B cell (primary cell): ENCODE measurements around the gene ADAMTS20. TPM values are rescaled to one million over a fixed set of nuclear protein-coding genes. Genes with fewer than 3 reads are reported as not detected.

Experiments
- ATAC-seq: fragments of 200-7000 bp; cut with Tn5 transposase; one replicate; pipeline ENCODE4 v1.10.0; 2021; ENCODE audit warnings: low read depth, mild to moderate bottlenecking, moderate number of reproducible peaks, moderate library complexity
- CTCF ChIA-PET: fragments of 350-600 bp; sonication (Branson Sonifier 250); formaldehyde crosslinking; loops from one replicate; lab custom pipeline; 2021; ENCODE audit warnings: antibody characterized with exemption, inconsistent platforms; lab: Charles Lee
- POLR2A ChIA-PET: fragments of 350-600 bp; sonication (Branson Sonifier 250); formaldehyde crosslinking; loops from one replicate; lab custom pipeline; 2021; ENCODE audit warnings: antibody characterized with exemption; lab: Charles Lee
- DNase-seq: peaks from one replicate; pipeline ENCODE4 v3.0.0; 2013
- H2AFZ ChIP-seq: 2 replicates; pipeline ENCODE4 v1.6.1; 2012; ENCODE audit warnings: mild to moderate bottlenecking, low read depth, low read length; ENCODE audit not compliant: insufficient read depth, poor library complexity, severe bottlenecking
- H3K27ac ChIP-seq, 2 donors: 1 replicate in 1 of 2; 2 replicates in 1 of 2; pipeline ENCODE4 v1.5.1; 2012 to 2013; ENCODE audit warnings: low read length in 2 of 2, mild to moderate bottlenecking in 2 of 2, moderate library complexity in 1 of 2
- H3K27me3 ChIP-seq, 4 experiments: fragments of 200-600 bp in 1 of 4; sonication (generic) in 1 of 4; replicated peaks in 1 of 4; 1 replicate in 2 of 4; 2 replicates in 2 of 4; pipeline versions ENCODE4 v1.6.1 to v1.7.0; 2013 to 2016; ENCODE audit warnings: low read length in 3 of 4, mild to moderate bottlenecking in 2 of 4, mixed read lengths in 1 of 4, moderate library complexity in 1 of 4; ENCODE audit not compliant: insufficient read depth in 4 of 4, control insufficient read depth in 3 of 4; ENCODE audit errors: control extremely low read depth in 1 of 4
- H3K36me3 ChIP-seq, 2 experiments: replicated peaks in 1 of 2; 1 replicate in 1 of 2; 2 replicates in 1 of 2; pipeline versions ENCODE4 v1.6.1 to v1.7.1; 2013; ENCODE audit warnings: low read length in 1 of 2; ENCODE audit not compliant: insufficient read depth in 2 of 2, control insufficient read depth in 1 of 2; ENCODE audit errors: control extremely low read depth in 1 of 2, extremely low read depth in 1 of 2
- H3K4me1 ChIP-seq, 2 donors: fragments of 200-600 bp in 1 of 2; sonication (generic) in 1 of 2; 1 replicate in 1 of 2; 2 replicates in 1 of 2; pipeline versions ENCODE4 v1.5.1 to v1.6.1; 2013 to 2017; ENCODE audit warnings: low read length in 2 of 2; ENCODE audit not compliant: control insufficient read depth in 2 of 2, insufficient read depth in 2 of 2
- H3K4me2 ChIP-seq: replicated peaks from 2 replicates; pipeline ENCODE3; 2012; ENCODE audit warnings: mild to moderate bottlenecking, low read depth, low read length; ENCODE audit not compliant: poor library complexity, severe bottlenecking
- H3K4me3 ChIP-seq, 5 experiments: fragments of 200-600 bp in 1 of 5; sonication (generic) in 1 of 5; 1 replicate in 3 of 5; 2 replicates in 2 of 5; pipeline versions ENCODE4 v1.5.1 to v1.7.0; 2011 to 2016; ENCODE audit warnings: low read length in 4 of 5, mild to moderate bottlenecking in 4 of 5, low read depth in 2 of 5, control low read depth in 1 of 5, moderate library complexity in 1 of 5; ENCODE audit not compliant: insufficient read depth in 1 of 5; ENCODE audit errors: control extremely low read depth in 1 of 5, extremely low read depth in 1 of 5
- H3K79me2 ChIP-seq: fragments of 200-600 bp; sonication (generic); one replicate; pipeline ENCODE4 v1.6.0; 2016; ENCODE audit warnings: low read length; ENCODE audit not compliant: control insufficient read depth, insufficient read depth
- H3K9ac ChIP-seq: fragments of 200-600 bp; sonication (generic); 2 replicates; pipeline ENCODE4 v1.6.1; 2017; ENCODE audit warnings: mild to moderate bottlenecking, low read length, moderate library complexity
- H3K9me3 ChIP-seq, 3 donors: one replicate each; pipeline versions ENCODE4 v1.6.1 to v1.7.1; 2013; ENCODE audit warnings: low read length in 2 of 3; ENCODE audit not compliant: control insufficient read depth in 2 of 3, insufficient read depth in 1 of 3; ENCODE audit errors: control extremely low read depth in 1 of 3
- H4K20me1 ChIP-seq: 2 replicates; pipeline ENCODE4 v1.6.0; 2012; ENCODE audit warnings: mild to moderate bottlenecking, low read length; ENCODE audit not compliant: insufficient read depth, control insufficient read depth, poor library complexity, severe bottlenecking
- H3K27ac Mint-ChIP-seq: one replicate; pipeline ENCODE4 v1.8.0; 2021; ENCODE audit warnings: mixed read lengths
- H3K27me3 Mint-ChIP-seq: one replicate; pipeline ENCODE4 v1.8.0; 2021; ENCODE audit warnings: mixed read lengths
- H3K4me1 Mint-ChIP-seq: one replicate; pipeline ENCODE4 v1.8.0; 2021; ENCODE audit warnings: mixed read lengths
- H3K4me3 Mint-ChIP-seq: one replicate; pipeline ENCODE4 v1.8.0; 2021; ENCODE audit warnings: mixed read lengths
- H3K9me3 Mint-ChIP-seq: one replicate; pipeline ENCODE4 v1.8.0; 2022; ENCODE audit warnings: mixed read lengths; ENCODE audit not compliant: insufficient read depth
- CTCF ChIP-seq: fragments of 200-600 bp; IDR thresholded peaks from one replicate; pipeline ENCODE4 v1.8.0; 2022; ENCODE audit warnings: antibody characterized with exemption, mild to moderate bottlenecking
- EZH2 ChIP-seq: IDR thresholded peaks from 2 replicates; pipeline ENCODE4 v1.6.1; 2012; ENCODE audit warnings: borderline replicate concordance, low read depth, mild to moderate bottlenecking, moderate library complexity, low read length; ENCODE audit not compliant: insufficient read depth, poor library complexity, severe bottlenecking
- WGBS: methylation state at CpG from one replicate; pipeline ENCODE4 v1.1.5; 2013; ENCODE audit warnings: missing lambda C conversion rate; ENCODE audit not compliant: insufficient coverage; 5-methylcytosine and 5-hydroxymethylcytosine counted together
- intact Hi-C: fragments of 100-400 bp; cut with micrococcal nuclease; formaldehyde crosslinking; loops from one replicate; pipeline ENCODE4 v1.10.0; 2022
- polyA plus RNA-seq: library from polyadenylated mRNA; depleted of rRNA; stranded (reverse); fragments of >200 nt; gene quantifications from 2 replicates; pipeline ENCODE4 v1.2.3, GENCODE V29; 2012
- total RNA-seq, 2 donors: library from RNA; stranded (reverse); fragments of 120-200 nt in 1 of 2; gene quantifications; 1 replicate in 1 of 2; 2 replicates in 1 of 2; pipeline versions ENCODE4 v1.2.3 to v1.2.4, GENCODE V29; 2013 to 2022

The ADAMTS20 gene
- total and polyA plus RNA-seq, 2 donors (not counting 1 experiment from before 2014, with no cell fraction given) = not detected

DNA sequence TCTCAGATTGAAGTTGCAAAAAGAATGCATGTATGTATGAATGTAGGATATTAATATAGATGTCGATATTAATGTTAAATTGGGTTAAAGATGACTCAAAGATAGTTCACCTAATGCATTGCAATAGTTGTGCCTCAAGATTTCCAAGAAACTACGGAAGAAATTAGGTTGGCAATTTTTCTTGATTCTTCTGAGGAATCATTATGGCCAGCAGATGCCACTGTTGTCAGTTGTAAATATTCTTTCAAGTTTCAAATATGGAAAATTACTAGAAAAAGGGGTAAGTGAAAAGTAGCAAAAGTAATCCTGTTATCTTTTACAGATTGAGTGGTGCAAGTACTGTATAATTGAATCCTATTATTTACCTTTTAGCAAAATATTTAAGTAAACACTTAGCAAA lies 202.1 kb downstream of the ADAMTS20 start:
- no peak for TF ChIP-seq CTCF
- Histone ChIP-seq H3K36me3 (no peaks in the 10 kb centered on the region), H3K4me2 (no peak overlapping the region), H2AFZ (no peak overlapping the region), H3K27ac (no peak overlapping the region), H3K79me2 (no peaks in the 10 kb centered on the region), H4K20me1 (no peaks in the 10 kb centered on the region), H3K9me3 (peaks cover 2 to 6% (median 4%) of the 10 kb centered on the region in 3 donors), H3K27me3 (no peaks in the 10 kb centered on the region), H3K9ac (no peak overlapping the region), H3K4me1 (no peaks in the 10 kb centered on the region), H3K4me3 (no peak overlapping the region)
- Mint-ChIP-seq H3K4me3 (no peak overlapping the region), H3K4me1 (no peaks in the 10 kb centered on the region), H3K27me3 (peaks cover 2% of the 10 kb centered on the region), H3K9me3 (peaks cover 2% of the 10 kb centered on the region), H3K27ac (no peak overlapping the region)
- CTCF ChIA-PET = interaction anchor here (1.1 to 1.5 kb wide), 2 partner anchors 13 to 533 kb away, joined by 3 read pairs; no protein-coding TSS in a partner anchor
- POLR2A ChIA-PET = no interaction called here
- intact Hi-C loops = no loop called here
- ATAC-seq = no peak
- 89% methylated on average over 1 of the region's 2 CpGs for WGBS
- DNase-seq = no peak

- Mint-ChIP-seq H3K4me3 (no peak overlapping the region), H3K27me3 (peaks cover 2% of the 10 kb centered on the region)
Measured at GRCh38 chr12:43348221-43348620, 203.8 kb downstream of the ADAMTS20 start.

More at GRCh38 chr12:43348221-43348620, 203.8 kb downstream of the ADAMTS20 start:
- Mint-ChIP-seq H3K27ac (no peak overlapping the region), H3K4me1 (no peaks in the 10 kb centered on the region), H3K9me3 (peaks cover 2% of the 10 kb centered on the region)
- H4K20me1 ChIP-seq = no peaks in the 10 kb centered on the region
- no peak overlapping the region for H3K27ac ChIP-seq
- peaks cover 2 to 12% (median 12%) of the 10 kb centered on the region in 3 donors for H3K9me3 ChIP-seq
- no peak for ATAC-seq
- ChIA-PET POLR2A (no interaction called here), CTCF (interaction anchor here (1.5 kb wide), 1 partner anchor 535 kb away, joined by 3 read pairs; no protein-coding TSS in a partner anchor)
- TF ChIP-seq EZH2 (no peak), CTCF (no peak)
- H3K4me1 ChIP-seq = no peaks in the 10 kb centered on the region
- no peaks in the 10 kb centered on the region for H3K79me2 ChIP-seq
- H3K4me2 ChIP-seq = no peak overlapping the region
- no peaks in the 10 kb centered on the region for H3K36me3 ChIP-seq
- DNase-seq = no peak
- WGBS = 95% methylated on average over 3 of the region's 3 CpGs
- intact Hi-C loops = no loop called here
- no peaks in the 10 kb centered on the region for H3K27me3 ChIP-seq
- H3K9ac ChIP-seq = no peak overlapping the region
- no peak overlapping the region for H2AFZ ChIP-seq
- no peak overlapping the region for H3K4me3 ChIP-seq
